CD4-positive, alpha-beta T cell treated with Interleukin-17A for 4 hours (primary cell): ENCODE results near the gene TUG1.

Experiments
- DNase-seq: peaks from one replicate; pipeline ENCODE4 v3.0.0-alpha.2; 2020; ENCODE audit warnings: mixed read lengths

TUG1 gene

DNA sequence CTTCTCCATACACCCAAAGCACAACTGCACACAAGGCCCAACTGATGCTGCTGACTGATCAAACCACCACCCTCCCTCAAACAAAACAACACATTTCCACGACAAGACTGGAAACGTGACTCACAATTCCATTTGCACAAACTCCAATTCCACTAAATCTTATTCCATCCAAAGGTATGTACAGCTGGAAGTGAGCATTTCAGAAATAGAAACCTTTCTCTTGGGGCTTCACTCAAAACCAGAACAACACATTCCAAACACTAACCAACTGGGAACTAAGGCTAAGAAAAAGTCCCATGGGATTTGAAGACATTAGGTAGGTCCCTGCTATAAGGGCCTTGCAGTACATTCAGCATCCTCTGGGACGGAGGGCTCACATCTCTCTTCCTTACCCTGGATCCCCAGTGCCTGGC lies 20.1 kb upstream of the TUG1 start:
- no peak for DNase-seq

DNA sequence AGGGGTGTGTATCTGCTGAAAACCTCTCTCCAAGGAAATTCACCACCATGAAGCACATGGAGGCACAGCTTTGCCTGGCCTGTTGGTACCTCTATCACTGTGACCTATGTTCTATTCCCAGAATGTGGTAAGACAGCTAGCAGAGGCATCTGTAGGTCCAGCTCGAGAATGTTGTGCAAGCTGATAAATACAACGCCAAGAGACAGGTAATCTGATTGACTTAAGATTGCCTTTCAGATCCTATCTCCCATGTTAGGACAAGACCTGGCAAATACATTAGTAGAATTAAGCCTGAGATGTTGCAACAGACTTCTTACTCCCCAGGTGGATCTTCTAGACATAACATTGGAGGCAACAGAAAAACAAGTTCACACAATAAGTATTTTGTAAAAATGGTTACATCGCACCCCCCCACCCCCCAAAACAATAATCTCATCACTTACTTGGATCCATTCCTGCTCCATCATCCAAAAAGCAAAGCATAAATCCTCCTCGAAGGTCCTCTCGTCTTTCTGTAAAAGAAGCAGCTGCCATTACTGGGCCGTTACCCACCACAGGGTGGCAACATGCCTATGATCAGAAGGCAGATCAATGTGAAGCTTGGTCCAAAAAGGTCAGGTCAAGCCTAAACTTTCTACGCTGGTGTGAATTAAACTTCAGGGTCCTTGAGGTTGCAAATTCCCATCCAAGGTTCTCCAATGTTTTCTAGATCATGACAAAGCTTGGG lies 19.0 kb upstream of the TUG1 start:
- no peak for DNase-seq

DNA sequence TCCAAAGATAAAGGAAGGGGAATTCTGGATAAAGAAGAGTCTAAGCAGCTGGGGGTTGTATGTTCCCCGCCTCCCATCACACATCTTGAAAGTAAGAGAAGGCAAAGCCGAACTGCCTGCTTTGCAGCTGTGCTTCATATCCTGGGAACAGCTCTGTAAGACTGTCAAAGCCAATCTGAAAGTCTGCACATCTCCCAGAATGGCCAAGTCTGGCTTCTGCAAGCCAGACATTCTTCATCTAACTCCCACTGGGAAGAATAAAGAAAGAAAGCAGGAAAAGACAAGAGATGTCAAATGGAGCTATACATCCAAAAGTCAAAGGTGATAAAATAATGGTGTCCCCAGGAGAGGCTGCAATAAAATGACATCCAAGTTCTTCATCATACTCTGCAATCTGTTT lies 15.9 kb upstream of the TUG1 start:
- DNase-seq: no peak

DNA sequence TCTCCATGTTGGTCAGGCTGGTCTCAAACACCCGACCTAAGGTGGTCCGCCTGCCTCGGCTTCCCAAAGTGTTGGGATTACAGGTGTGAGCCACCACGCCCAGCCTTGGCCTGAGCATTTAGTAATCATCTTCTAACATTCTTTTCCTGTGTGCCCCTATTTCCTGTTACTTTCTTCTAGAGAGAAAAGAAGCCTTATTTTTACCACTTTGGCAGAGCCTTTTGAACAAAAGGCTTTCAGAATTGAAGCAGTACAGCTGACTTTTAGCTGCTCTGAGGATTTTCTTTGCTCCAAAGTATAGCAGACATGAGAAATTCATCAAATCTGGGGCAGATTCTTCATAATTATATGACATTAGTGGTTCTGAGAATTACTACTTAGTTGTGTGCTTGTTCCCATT lies 13.9 kb upstream of the TUG1 start:
- DNase-seq: no peak

DNA sequence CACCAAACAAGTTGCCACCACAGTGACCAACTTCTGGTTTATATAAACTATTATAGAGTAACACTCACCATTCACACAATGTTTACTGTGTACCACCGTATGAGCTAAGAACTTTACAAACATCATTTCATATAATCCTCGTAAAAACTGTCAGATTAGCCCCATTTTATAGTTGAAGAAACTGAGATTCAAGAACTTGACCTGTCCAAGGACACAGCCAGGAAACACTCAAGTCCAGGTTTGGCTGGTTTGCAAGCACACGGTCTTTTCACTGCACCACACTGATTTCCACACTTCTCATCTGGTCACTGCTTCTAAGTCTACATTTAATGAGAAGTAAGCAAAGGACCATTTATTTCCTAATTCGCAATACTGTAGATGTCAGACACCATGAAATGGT lies 4.2 kb upstream of the TUG1 start:
- no peak for DNase-seq

DNA sequence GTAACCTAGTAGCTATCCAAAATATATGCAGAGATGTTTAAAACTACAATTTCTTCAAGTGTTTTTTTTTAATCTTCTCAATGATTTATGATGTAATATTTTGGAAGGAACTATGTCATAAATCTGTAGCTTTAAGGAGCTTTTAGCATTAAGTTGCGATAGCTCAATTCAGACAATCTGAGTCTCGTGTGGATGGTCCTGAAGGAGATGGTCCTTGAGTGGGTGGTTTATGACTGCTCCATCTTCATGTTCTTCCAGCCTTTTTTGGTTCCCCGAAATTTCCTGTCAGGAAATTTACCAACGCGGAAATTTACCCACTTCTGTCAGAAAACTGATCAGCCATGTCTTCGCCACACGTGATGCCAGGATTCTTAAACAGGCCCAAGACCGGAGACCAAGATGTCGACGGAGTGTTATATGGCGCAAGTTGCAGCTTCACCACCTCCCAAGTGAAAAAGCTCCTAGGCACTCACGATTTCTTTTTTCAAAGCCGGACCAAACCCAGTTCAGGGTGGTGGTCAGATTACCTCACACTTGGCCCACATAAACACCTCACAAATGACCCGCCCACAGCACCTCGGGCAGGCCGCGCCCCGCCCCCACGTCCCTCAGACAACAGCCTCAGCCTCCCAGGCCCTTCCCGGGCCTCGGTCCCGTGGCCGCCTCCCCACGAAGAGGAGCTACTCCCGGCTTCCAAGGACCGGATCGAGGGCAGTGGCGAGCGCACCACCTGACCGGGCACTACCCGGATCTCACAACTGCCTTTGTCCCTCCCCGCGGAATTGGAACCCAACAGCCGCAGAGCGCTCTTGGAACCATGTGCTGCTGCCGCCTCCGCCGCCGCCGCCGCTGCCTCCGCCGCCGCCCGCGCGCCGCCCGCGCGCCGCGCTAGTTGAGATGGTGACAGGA lies 796 bp upstream of the TUG1 start, which contains the start of gene MORC2:
Gene MORC2 (minus strand): TSS at position 760 of the 909 bp plus-strand sequence. CDS start 885 bp downstream, outside the sequence.
- no peak for DNase-seq

DNA sequence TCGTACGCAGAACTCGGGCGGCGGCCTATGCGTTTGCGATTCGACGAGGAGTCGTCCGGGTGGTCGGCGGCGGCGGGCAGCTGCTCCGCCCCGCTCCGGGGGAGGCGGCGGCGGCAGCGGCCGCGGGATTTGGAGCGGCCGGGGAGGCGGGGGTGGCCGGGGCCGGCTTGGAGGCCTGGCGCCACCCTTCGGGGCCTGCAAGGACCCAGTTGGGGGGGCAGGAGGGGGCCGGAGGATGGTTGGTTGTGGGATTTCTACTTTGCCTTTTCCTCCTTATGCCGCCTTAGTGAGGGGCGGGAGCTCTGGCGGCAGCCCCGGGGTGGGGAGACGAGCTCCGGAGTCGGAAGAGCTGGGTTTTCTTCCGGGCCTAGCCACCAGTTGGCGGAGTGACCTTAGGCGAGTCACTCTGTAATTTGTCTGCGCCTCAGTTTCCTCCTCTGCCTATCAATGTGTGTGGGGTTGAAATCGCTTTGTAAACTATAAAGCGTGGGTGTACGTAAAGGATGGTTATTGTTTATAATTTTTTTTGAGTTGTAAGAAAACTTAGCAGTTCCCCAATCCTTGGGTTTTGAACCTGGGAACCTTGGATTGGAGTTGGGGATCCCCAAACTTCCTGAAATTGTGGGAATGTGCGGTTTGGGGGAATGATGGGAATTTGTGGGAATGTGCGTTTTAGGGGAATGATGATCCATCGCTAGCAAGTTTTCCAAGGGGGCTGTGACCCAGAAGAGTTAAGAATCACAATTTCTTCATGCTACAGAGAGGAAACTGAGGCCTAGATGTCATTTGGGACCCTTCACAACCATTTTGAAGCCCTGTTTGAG lies 679 bp downstream of the TUG1 start:
- peak; percentile 53 for DNase-seq

DNA sequence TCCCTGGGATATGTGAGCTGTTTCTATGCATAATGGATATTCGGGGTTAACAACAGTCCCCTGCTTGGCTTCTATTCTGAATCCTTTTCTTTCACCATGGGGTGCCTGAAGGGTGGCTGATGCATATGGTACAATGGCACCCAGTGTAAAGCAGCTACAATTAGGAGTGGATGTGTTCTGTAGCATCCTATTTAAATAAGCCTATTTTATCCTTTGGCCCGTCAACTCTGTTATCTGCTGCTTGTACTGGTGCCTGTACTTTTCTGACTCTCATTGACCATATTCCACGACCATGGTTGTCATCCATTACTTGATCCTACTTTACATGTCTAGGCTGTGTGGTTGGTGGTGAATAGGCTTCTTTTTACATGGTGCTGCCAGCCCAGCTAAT lies 1.3 kb downstream of the TUG1 start:
- DNase-seq: no peak

DNA sequence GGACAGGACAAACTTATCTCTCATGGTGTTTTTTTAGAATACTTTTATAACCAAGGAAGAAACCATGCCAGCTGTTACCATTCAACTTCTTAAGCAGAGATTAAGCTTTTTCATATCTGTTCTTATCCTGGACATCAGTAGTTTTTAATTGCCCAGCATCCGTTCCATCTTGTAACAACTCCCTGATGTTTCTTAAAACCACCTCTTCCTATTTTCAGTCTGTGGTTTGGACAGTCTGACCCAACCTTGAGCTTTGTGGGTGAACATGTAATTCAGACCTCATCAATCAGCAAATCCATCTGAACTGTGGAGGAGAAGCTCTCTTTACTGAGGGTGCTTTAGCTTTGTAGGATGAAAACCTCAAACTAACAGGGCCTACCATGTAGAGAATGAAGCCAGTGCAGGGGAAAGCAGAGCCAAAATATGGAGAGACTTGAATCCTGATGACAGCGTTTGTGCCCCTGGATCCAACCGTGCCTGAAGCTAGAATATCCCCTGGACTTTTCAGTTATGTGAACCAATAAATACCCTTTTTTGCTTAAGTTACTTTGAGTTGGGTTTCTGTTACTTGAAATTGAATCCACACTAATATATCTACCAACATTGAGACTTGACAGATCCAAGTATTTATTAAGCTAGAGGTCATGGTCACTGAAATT lies 9.4 kb downstream of the TUG1 start:
- no peak for DNase-seq

DNA sequence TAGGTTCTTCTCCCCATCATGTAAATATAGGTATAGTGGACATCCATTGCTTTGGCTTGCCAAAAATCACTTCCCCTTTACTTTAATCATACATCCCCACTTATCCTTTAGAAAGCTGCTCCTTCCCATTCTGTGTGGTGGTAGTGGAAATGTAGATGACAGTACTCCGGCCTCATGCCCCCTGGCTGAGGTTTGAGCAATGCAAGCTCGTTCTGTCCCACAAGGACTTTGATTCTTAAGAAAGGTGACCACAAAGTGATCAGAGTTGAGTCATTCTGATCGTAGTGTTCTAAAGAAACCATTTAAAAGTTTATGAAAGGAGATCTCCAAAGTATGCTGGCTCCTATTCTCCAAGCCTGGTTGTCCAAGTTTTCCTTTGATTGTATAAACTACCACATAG lies 10.9 kb downstream of the TUG1 start:
- DNase-seq: no peak

DNA sequence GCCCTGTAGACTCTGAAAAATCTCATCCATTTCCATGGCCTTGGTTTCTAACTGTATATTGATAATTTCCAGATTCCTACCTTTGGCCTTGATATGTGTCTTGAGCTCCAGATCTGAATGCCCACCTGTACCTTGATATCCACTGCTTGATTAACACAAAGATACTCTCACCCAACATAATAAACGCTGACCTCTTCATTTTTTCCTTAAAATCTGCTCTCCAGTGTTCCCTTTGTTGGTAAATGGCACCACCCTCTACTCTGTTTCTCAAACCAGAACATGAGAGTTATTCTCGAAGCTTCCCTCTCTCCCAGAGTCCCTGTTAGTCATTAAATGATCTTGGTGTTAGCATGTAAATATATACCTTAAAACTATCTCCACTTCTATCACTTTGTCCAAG lies 13.4 kb downstream of the TUG1 start:
- DNase-seq: no peak

DNA sequence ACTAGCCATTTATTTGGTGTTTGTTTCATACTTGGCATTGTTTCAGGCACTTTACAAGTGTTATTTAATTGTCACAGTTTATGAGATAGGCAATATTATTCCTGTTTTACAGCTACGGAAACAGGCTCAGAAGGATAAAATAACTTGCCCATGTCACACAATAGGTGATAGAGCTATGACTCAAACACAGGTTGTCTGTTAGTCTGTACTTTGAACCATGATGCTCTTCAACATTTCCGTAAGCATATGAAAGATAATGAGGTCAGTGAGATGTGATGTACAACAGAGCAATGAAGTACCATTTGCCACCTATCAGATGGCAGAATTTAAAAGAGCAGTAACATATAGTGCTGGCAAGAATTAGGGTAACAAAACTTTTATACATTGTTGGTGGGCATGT lies 15.3 kb downstream of the TUG1 start:
- DNase-seq: no peak

DNA sequence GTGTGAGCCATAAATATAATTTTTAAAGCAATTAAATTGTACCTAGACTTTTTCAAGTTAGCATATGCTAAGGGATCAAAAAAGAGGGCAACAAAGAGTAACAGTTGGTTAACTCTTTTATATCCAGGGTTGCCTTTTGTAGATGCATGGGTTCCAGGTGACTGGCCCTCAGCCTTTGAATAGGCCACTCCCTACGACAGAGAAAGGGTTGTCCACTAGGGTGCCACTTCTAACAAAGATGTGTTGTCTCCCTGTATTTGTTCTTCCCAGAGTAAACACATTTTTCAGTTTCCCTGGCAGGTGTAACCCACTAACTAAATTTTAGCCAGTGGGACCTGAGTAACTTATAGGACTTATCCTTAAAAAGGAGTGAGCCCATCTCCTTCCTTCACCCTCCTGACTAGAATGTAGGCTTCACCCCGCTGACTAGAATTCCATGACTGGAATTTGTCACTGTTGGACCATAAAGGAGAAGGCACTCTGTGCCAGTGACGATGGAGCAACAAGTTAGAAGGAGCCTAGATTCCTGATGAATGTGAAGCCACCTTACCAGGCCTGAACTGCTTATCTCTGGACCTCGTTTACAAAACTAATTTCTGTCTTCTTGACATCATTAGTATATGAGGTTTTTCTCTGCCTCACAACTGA lies 16.6 kb downstream of the TUG1 start:
- no peak for DNase-seq

DNA sequence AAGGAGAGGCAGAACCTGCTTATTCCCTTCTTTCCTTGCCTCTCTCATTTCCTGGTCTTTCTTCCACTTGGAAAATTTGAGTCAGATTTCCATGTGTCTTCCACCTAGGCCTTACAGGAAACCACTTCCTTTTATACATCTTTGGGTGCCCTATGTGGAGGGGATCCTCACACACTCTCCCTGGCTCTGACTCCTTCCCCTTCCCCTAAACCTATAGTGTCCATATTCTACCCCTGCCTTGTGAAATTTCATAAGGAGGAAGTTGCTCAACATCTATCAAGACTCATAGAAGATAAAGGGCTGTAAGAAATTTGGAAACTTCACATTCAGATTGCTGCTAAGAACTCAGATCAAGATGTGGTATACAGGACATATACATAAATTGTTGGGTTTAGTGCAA lies 20.4 kb downstream of the TUG1 start:
- DNase-seq: no peak

DNA sequence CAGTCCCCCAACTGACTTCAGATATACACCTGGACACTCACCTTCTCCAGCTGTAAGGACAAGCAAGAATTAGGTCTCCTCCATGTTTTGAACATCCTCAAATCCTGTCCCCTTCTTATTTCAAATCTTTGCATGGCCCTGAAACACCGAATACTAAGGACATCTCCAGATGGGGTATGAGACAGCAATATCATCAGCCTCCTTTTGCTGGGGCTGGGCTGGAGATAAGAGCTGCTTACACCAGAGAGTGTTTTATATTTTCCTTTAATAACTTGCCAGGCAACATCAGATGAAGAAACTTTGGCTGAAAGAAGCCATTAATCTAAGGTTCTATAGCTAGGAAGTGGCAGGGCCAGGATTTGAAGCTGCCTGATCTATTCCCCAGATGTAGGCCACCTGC lies 21.6 kb downstream of the TUG1 start:
- DNase-seq: no peak

DNA sequence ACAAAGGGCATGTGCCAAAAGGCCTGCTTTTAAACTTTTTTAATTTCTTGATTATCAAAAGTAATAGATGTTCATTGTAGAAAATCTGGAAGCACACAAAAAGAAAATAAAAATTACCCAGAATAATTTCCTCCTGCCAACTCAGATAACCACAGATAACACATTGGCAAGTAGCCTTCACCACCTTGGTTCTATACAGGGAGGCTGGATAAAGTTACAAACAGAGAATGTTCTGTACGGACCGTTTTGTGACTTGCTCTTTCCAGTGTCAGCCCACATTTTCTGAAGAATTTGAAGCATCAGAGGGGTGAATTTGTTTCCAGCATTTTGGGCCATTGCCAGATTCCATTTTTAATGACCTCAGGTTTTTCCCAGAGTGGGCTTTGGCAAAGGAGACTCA lies 23.5 kb downstream of the TUG1 start:
- no peak for DNase-seq

DNA sequence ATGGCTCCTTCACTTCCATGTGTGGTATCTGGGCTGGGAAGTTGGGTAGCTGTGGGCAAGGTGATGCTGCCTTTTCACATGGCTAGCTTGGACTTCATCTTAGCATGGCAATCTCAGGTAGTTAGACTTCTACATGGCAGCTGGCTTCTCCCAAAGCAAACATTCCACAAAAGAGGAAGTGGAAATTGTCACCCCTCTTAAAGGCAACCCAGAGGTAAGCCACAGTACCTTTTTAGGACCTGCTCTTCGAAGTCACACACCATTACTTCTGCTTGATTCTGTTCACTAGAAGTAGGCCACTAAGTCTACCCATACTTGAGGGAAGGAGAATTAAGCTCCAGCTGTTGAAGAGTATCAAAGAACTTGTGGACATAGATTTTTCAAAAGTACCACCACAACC lies 25.9 kb downstream of the TUG1 start:
- DNase-seq: no peak

DNA sequence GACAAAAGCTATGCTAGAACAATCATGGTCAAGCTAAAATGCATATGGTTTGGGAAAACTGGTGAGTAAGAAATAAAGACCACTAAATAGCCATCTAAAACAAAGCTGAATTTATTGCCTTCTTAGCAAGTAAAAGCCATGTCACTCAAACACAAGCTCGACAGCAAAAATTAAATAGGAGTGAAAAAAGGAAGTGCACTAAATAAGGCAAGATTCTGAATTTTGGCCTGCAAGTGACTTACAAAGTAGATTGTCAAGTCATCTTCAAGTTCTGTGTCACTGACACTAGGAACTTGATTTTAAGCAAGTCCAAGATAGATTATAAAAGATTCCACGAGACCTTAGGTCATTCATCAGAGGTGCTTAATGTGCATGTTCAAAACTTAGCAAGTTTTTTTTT lies 27.4 kb downstream of the TUG1 start:
- no peak for DNase-seq

DNA sequence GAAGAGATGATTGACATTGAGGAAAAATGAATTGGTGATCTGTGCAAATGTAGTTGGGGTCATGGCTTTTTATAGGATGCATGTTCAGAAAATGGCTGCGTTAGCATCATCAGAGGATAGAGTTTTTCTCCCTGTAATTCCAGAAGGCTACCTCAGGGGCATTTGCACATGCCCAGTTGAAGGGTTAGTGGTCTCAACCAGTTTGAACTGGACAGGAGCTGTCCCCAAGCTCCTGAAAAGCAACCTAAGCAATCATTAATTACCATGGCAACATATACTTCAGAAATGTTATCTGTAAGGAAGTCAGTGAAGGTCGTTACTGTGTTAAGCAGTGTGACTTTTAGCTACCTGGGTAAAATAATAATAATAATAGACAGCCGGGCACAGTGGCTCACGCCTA lies 29.3 kb downstream of the TUG1 start:
- DNase-seq: no peak

DNA sequence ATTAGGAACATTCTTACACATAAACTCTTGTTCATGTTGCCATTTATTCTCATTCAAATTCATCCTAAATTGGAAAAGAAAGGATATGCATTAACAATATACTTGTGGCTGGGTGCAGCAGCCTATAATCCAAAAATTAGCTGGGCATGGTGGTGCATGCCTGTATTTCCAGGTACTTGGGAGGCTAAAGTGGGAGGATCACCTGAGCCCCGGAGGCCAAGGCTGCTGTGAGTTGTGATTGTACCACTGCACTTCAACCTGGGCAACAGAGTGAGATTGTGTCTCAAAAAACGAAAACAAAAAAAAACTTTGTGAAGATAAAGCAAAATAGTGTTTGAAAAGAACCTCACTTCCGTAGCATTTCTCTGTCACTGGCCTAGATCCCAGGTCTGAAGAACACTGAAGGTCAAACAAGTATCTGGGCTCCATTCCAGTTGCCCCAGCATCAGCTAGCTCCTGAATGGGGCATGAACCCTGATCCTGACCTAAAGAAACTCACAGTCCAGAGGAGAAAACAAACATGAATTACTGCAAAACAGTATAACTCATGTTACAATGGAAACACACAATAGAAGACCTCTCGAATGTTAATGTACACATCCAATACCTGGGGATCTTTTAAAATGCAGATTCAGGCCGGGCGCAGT lies 32.2 kb downstream of the TUG1 start:
- DNase-seq: no peak

DNA sequence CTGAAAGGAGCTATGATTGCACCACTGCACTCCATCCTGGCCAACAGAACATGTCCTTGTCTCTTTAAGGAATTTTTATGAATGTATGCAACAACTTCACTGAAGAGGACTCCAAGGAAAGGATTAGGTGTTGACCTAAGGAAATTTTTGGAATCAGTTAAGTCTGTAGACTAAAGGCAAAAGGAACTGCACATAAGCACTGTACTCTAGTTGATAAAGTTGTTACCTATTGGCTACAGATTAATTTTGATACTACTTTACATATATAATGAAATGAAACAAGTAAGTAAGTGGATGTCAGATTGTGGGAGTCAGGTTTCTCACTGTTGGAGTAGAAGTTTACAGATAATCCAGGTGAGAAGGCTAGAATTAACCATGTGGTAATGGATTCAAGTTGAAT lies 36.5 kb downstream of the TUG1 start:
- DNase-seq: no peak
